Stimulated activated CD4-positive, alpha-beta T cell treated with anti-CD3 and anti-CD28 coated beads, Interleukin-12 subunit alpha, Interleukin-12 subunit beta, amount 100 ng/mL, for 48 hours (primary cell): ENCODE measurements around the gene GRK5.

ENCODE experiments used
- DNase-seq, 3 donors: peaks; one replicate each; pipeline ENCODE4 v3.0.0-alpha.2; 2020; ENCODE audit warnings: low read depth in 2 of 3, low spot score in 1 of 3

The GRK5 gene

GRCh38 chr10:119357412-119358151 lies 150.2 kb downstream of the GRK5 start:
- no peak for DNase-seq

- no peak for DNase-seq
Observed at GRCh38 chr10:119358152-119358512, 150.8 kb downstream of the GRK5 start.

- no peak for DNase-seq
Observed at GRCh38 chr10:119358567-119358966, 151.2 kb downstream of the GRK5 start.

- no peak for DNase-seq
Observed at GRCh38 chr10:119359025-119359424, 151.7 kb downstream of the GRK5 start.

GRCh38 chr10:119360181-119360921 lies 153.0 kb downstream of the GRK5 start:
- peak in 1 of 3 donors; percentile 14 for DNase-seq

GRCh38 chr10:119361037-119361436 lies 153.7 kb downstream of the GRK5 start:
- no peak for DNase-seq

GRCh38 chr10:119362122-119362521 lies 154.8 kb downstream of the GRK5 start:
- DNase-seq: no peak

GRCh38 chr10:119364645-119365600 lies 157.6 kb downstream of the GRK5 start:
- no peak for DNase-seq

- DNase-seq: no peak
Observed at GRCh38 chr10:119365773-119366599, 158.6 kb downstream of the GRK5 start.

GRCh38 chr10:119367841-119368549 lies 160.6 kb downstream of the GRK5 start:
- DNase-seq: no peak

- no peak for DNase-seq
Observed at GRCh38 chr10:119368581-119368980, 161.2 kb downstream of the GRK5 start.

GRCh38 chr10:119368991-119369869 lies 161.9 kb downstream of the GRK5 start:
- DNase-seq: no peak

GRCh38 chr10:119370111-119370741 lies 162.9 kb downstream of the GRK5 start:
- no peak for DNase-seq

GRCh38 chr10:119370972-119371703 lies 163.8 kb downstream of the GRK5 start:
- no peak for DNase-seq

- DNase-seq: no peak
Observed at GRCh38 chr10:119371704-119372663, 164.6 kb downstream of the GRK5 start.

- DNase-seq: no peak
Observed at GRCh38 chr10:119373294-119374102, 166.1 kb downstream of the GRK5 start.
